Stomach (tissue), 9 donors: Measurements from ENCODE around the gene MAGI1. TPM values are rescaled to one million over a fixed set of nuclear protein-coding genes. Genes with fewer than 3 reads are reported as not detected.

Experiments
- DNase-seq, 2 donors: peaks; one replicate each; pipeline versions ENCODE4 v3.0.0 to v3.0.0-alpha.2; 2013 to 2019
- H3K27ac ChIP-seq, 5 donors: fragments of 200-600 bp in 4 of 5; sonication (generic) in 4 of 5; one replicate each; pipeline ENCODE4 v1.5.1; 2013 to 2019; ENCODE audit warnings: mild to moderate bottlenecking in 1 of 5, moderate library complexity in 1 of 5
- H3K27me3 ChIP-seq, 3 donors: fragments of 200-600 bp; sonication (generic); one replicate each; pipeline ENCODE4 v1.5.1; 2017 to 2019; ENCODE audit warnings: mixed run types in 1 of 3
- H3K36me3 ChIP-seq, 4 donors: fragments of 200-600 bp; sonication (generic); 1 replicate in 3 of 4; 2 replicates in 1 of 4; pipeline ENCODE4 v1.5.1; 2016 to 2019
- H3K4me1 ChIP-seq, 4 donors: fragments of 200-600 bp; sonication (generic); one replicate each; pipeline ENCODE4 v1.5.1; 2016 to 2019
- H3K4me3 ChIP-seq, 4 donors: fragments of 200-600 bp; sonication (generic) in 3 of 4; one replicate each; pipeline ENCODE4 v1.5.1; 2016 to 2019; ENCODE audit warnings: mild to moderate bottlenecking in 1 of 4
- H3K9me3 ChIP-seq, 4 donors: fragments of 200-600 bp; sonication (generic); one replicate each; pipeline ENCODE4 v1.5.1; 2016 to 2019
- CTCF ChIP-seq, 7 experiments: fragments of 450-650 bp in 4 of 7; fragments of 200-600 bp in 3 of 7; sonication (generic) in 3 of 7; IDR thresholded peaks; one replicate each; pipeline ENCODE4 v1.5.1; 2016 to 2019; ENCODE audit warnings: antibody characterized with exemption in 7 of 7, control low read depth in 2 of 7, mild to moderate bottlenecking in 1 of 7
- EP300 ChIP-seq: sonication (generic); formaldehyde crosslinking; IDR thresholded peaks from one replicate; pipeline ENCODE4 v1.6.1; 2017; ENCODE audit warnings: antibody characterized with exemption
- POLR2A ChIP-seq, 4 donors: fragments of 450-650 bp; IDR thresholded peaks; one replicate each; pipeline ENCODE4 v1.6.1; 2016; ENCODE audit warnings: antibody characterized with exemption in 4 of 4, control low read depth in 2 of 4, mild to moderate bottlenecking in 1 of 4, moderate library complexity in 1 of 4
- POLR2AphosphoS5 ChIP-seq, 3 donors: sonication (generic); formaldehyde crosslinking; IDR thresholded peaks; one replicate each; pipeline ENCODE4 v1.6.1; 2016; ENCODE audit warnings: antibody characterized with exemption in 3 of 3
- WGBS, 5 donors: extraction: QIAGEN DNeasy Blood & Tissue Kit in 3 of 5; methylation state at CpG; one replicate each; pipeline versions ENCODE4 v1.1.5 to v1.1.7; 2013 to 2018; 5-methylcytosine and 5-hydroxymethylcytosine counted together
- intact Hi-C: fragments of 100-400 bp; cut with DNase I; formaldehyde crosslinking; loops from one replicate; pipeline ENCODE4 v1.15.1; 2023; ENCODE audit warnings: low total_unique reads
- polyA plus RNA-seq, 3 donors: library from polyadenylated mRNA; stranded (reverse); fragments of 200-250 nt; gene quantifications; one replicate each; pipeline ENCODE4 v1.2.3, GENCODE V29; 2013
- total RNA-seq, 5 donors: library from RNA; depleted of rRNA; stranded (reverse); fragments of >200 nt; gene quantifications; one replicate each; pipeline versions ENCODE4 v1.1.0 to v1.2.3, GENCODE V29; 2014 to 2016
- donor health status: healthy with polysubstance abuse.
- donor health status: Bipolar disorder and iron deficiency.
- donor health status: healthy.

The MAGI1 gene
- total and polyA plus RNA-seq, 8 donors, result 5.7 to 237 (median 84.8) TPM

- H3K4me1 ChIP-seq, result no peaks in the 10 kb centered on the region
- H3K27ac ChIP-seq, result no peak overlapping the region
- intact Hi-C loops, result no loop called here
- H3K36me3 ChIP-seq, result no peaks in the 10 kb centered on the region
- no peaks in the 10 kb centered on the region for H3K27me3 ChIP-seq
- no peaks in the 10 kb centered on the region for H3K9me3 ChIP-seq
- 70 to 81% (median 79%) methylated on average over 9 of the region's 9 CpGs for WGBS, 5 donors
- no peak for TF ChIP-seq EP300
- no peak for TF ChIP-seq CTCF (IDR thresholded peaks at IDR 0.05)
- TF ChIP-seq POLR2AphosphoS5 (IDR thresholded peaks at IDR 0.05), result no peak
- no peak for TF ChIP-seq POLR2A (IDR thresholded peaks at IDR 0.05)
- no peak for DNase-seq
- H3K4me3 ChIP-seq, result peak overlapping the region in 2 of 4 donors; percentile 13
These were observed 529.8 kb downstream of the MAGI1 start for GRCh38 chr3:65508750-65509422.

GRCh38 chr3:65507437-65507836 is 531.3 kb downstream of the MAGI1 start:
- DNase-seq, result no peak
- intact Hi-C loops, result no loop called here
- Histone ChIP-seq H3K36me3 (no peaks in the 10 kb centered on the region), H3K4me3 (no peak overlapping the region), H3K9me3 (no peaks in the 10 kb centered on the region), H3K27ac (no peak overlapping the region), H3K4me1 (no peaks in the 10 kb centered on the region), H3K27me3 (no peaks in the 10 kb centered on the region)
- TF ChIP-seq POLR2A (IDR thresholded peaks at IDR 0.05) (no peak), POLR2AphosphoS5 (IDR thresholded peaks at IDR 0.05) (no peak), EP300 (no peak), CTCF (IDR thresholded peaks at IDR 0.05) (no peak)
- 47 to 59% (median 50%) methylated on average over 3 of the region's 3 CpGs for WGBS, 5 donors

DNA sequence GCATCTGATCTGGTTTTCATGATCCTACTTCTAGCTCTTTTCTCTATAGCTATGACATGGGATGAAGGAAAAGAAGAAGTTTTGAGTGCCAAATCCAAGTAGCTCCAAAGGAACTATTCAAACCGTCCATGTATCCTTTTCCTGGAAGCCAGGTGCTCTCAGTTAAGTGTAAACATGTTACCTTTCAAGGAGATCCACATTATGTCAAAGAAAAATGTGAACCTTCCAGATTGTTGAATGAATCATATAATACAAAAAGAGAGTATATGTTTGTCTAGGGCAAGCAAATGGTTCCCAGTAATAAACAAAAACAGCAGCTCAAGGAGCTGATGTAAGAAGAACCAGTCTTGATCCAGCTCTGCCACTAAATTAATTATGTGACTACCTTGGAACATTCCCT is 534.9 kb downstream of the MAGI1 start:
- no peak for DNase-seq
- Histone ChIP-seq H3K27ac (no peak overlapping the region), H3K36me3 (no peaks in the 10 kb centered on the region), H3K9me3 (no peaks in the 10 kb centered on the region), H3K4me3 (no peak overlapping the region), H3K27me3 (no peaks in the 10 kb centered on the region), H3K4me1 (peaks cover 0 to 5% (median 0%) of the 10 kb centered on the region in 4 donors)
- 31 to 48% (median 38%) methylated on average over 1 of the region's 1 CpG for WGBS, 5 donors
- TF ChIP-seq EP300, result no peak
- TF ChIP-seq POLR2AphosphoS5 (IDR thresholded peaks at IDR 0.05), result no peak
- TF ChIP-seq CTCF (IDR thresholded peaks at IDR 0.05), result no peak
- no peak for TF ChIP-seq POLR2A (IDR thresholded peaks at IDR 0.05)
- intact Hi-C loops, result no loop called here

DNA sequence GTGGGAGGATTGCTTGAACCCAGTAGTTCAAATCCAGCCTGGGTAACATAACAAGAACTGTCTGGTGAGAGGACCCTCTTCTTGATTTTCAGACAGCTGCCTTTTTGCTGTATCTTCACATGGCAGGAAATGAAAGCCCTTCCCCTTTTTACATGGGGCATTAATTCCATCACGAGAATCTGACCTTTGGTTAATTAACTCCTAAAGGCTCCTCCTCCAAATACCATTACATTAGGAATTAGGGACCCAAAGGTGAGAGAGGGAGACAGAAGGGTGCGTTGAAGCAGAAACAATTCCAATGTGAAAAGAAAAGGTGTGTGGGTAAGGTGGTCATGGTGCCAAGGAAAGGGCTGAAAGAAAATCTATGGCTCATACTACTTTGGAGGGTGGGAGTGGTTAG is 536.2 kb downstream of the MAGI1 start:
- WGBS, 5 donors, result 85 to 92% (median 87%) methylated on average over 2 of the region's 2 CpGs
- no peak overlapping the region for H3K4me3 ChIP-seq
- H3K27me3 ChIP-seq, result no peaks in the 10 kb centered on the region
- TF ChIP-seq POLR2A (IDR thresholded peaks at IDR 0.05) (no peak), POLR2AphosphoS5 (IDR thresholded peaks at IDR 0.05) (no peak), CTCF (IDR thresholded peaks at IDR 0.05) (no peak), EP300 (no peak)
- H3K4me1 ChIP-seq, result peaks cover 0 to 5% (median 0%) of the 10 kb centered on the region in 4 donors
- intact Hi-C loops, result no loop called here
- H3K9me3 ChIP-seq, result no peaks in the 10 kb centered on the region
- no peak for DNase-seq
- H3K36me3 ChIP-seq, result no peaks in the 10 kb centered on the region
- no peak overlapping the region for H3K27ac ChIP-seq
